MCF 10A (cell line): ENCODE data around the gene CYB5RL. TPM values are rescaled to one million over a fixed set of nuclear protein-coding genes. Genes with fewer than 3 reads are reported as not detected.

Experiments used
- BruUV-seq: library from RNA; stranded (reverse); fragments of 400-500 nt; replicated peaks from 2 replicates; lab custom pipeline; 2021; lab: Mats Ljungman, UMichigan
- CTCF ChIA-PET: fragments of 300-600 bp; sonication (Branson Sonifier 250); formaldehyde crosslinking; extraction: SDS; loops from one replicate; lab custom pipeline; 2021; ENCODE audit warnings: antibody characterized with exemption, inconsistent platforms; lab: Yijun Ruan, JAX
- POLR2A ChIA-PET: fragments of 300-600, 350-650 bp; sonication (Branson Sonifier 250); formaldehyde crosslinking; extraction: SDS; loops from one replicate; lab custom pipeline; 2020; ENCODE audit warnings: antibody characterized with exemption, inconsistent platforms; lab: Yijun Ruan, JAX
- DNase-seq: peaks from one replicate; pipeline ENCODE4 v3.0.0-alpha.2; 2018; ENCODE audit not compliant: unreplicated experiment
- H3K27ac Mint-ChIP-seq: one replicate; pipeline ENCODE4 v1.8.0; 2022; ENCODE audit warnings: mild to moderate bottlenecking, low read depth, mixed read lengths; ENCODE audit not compliant: unreplicated experiment
- H3K27me3 Mint-ChIP-seq: one replicate; pipeline ENCODE4 v1.8.0; 2022; ENCODE audit warnings: mixed read lengths; ENCODE audit not compliant: insufficient read depth, unreplicated experiment
- H3K36me3 Mint-ChIP-seq: one replicate; pipeline ENCODE4 v1.8.0; 2022; ENCODE audit warnings: mild to moderate bottlenecking, moderate library complexity, mixed read lengths; ENCODE audit not compliant: insufficient read depth, unreplicated experiment
- H3K4me1 Mint-ChIP-seq: one replicate; pipeline ENCODE4 v1.8.0; 2022; ENCODE audit warnings: mixed read lengths; ENCODE audit not compliant: insufficient read depth, unreplicated experiment
- H3K4me3 Mint-ChIP-seq: one replicate; pipeline ENCODE4 v1.8.0; 2022; ENCODE audit warnings: mild to moderate bottlenecking, moderate library complexity, mixed read lengths; ENCODE audit not compliant: unreplicated experiment
- H3K9me3 Mint-ChIP-seq: one replicate; pipeline ENCODE4 v1.8.0; 2022; ENCODE audit warnings: mixed read lengths; ENCODE audit not compliant: unreplicated experiment
- intact Hi-C: fragments of 100-400 bp; cut with micrococcal nuclease; formaldehyde crosslinking; loops from 2 replicates; pipeline ENCODE4 v1.14.1; 2022
- total RNA-seq: library from RNA; stranded (reverse); gene quantifications from 2 replicates; pipeline ENCODE4 v1.2.3, GENCODE V29; 2022
- TF ChIP-seq, protein P1 (sequence below): fragments of 200-600 bp; IDR thresholded peaks from one replicate; pipeline ENCODE4 v1.8.0; 2022; ENCODE audit warnings: antibody characterized with exemption, mild to moderate bottlenecking; ENCODE audit not compliant: unreplicated experiment

CYB5RL gene
- total RNA-seq, 1 experiment from 2014 or later: 4.6 TPM

DNA sequence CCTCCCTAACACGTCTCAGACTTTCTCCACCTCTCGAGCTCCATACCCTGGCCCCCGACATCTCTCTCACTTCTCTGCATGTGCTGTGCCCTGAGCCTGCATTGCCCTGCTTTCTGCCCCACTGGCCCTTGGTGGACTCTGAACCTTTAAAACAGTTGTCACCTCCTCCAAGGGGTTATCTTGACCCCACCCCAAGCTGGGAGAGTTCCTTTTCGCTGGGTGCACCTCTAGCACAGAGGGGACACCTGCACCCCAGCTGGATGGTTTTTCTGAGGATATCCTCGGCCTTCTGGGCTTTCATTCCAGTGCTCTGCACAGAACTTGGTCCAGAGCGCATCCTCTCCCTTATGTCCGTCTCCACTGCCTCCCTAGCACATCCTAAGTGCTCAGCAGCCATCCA is 42.8 kb downstream of the CYB5RL start:
- Mint-ChIP-seq H3K4me3 (no peak overlapping the region), H3K36me3 (no peaks in the 10 kb centered on the region), H3K9me3 (no peaks in the 10 kb centered on the region), H3K27me3 (no peaks in the 10 kb centered on the region), H3K4me1 (peaks cover 33% of the 10 kb centered on the region), H3K27ac (no peak overlapping the region)
- TF ChIP-seq, protein P1, sequence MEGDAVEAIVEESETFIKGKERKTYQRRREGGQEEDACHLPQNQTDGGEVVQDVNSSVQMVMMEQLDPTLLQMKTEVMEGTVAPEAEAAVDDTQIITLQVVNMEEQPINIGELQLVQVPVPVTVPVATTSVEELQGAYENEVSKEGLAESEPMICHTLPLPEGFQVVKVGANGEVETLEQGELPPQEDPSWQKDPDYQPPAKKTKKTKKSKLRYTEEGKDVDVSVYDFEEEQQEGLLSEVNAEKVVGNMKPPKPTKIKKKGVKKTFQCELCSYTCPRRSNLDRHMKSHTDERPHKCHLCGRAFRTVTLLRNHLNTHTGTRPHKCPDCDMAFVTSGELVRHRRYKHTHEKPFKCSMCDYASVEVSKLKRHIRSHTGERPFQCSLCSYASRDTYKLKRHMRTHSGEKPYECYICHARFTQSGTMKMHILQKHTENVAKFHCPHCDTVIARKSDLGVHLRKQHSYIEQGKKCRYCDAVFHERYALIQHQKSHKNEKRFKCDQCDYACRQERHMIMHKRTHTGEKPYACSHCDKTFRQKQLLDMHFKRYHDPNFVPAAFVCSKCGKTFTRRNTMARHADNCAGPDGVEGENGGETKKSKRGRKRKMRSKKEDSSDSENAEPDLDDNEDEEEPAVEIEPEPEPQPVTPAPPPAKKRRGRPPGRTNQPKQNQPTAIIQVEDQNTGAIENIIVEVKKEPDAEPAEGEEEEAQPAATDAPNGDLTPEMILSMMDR: no peak
- CTCF ChIA-PET: no interaction called here
- BruUV-seq: no TSS peak
- POLR2A ChIA-PET: no interaction called here
- intact Hi-C loops: no loop called here
- no peak for DNase-seq

DNA sequence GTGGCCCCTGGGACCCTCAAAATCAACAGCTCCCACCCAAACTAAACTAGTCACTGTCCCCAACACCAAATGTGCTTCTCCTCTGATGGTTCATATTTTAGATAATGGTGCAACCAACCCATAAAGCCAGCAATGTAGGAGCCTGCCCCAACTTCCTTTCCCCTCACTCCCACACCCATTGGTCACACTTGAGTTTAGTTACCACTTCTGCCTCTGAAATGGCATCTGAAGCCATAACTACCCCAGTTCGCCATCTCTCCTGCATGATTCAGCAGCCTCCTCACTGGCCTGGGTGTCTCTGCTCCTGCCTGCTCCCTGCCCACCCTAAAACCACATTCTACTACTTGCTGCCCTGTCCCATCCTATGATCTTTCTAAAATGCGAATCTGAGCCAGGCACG is 43.6 kb downstream of the CYB5RL start:
- no peak overlapping the region for H3K27ac Mint-ChIP-seq
- TF ChIP-seq, protein P1: no peak
- H3K27me3 Mint-ChIP-seq: no peaks in the 10 kb centered on the region
- ChIA-PET POLR2A (no interaction called here), CTCF (no interaction called here)
- H3K4me1 Mint-ChIP-seq: peaks cover 33% of the 10 kb centered on the region
- no TSS peak for BruUV-seq
- intact Hi-C loops: no loop called here
- no peak overlapping the region for H3K4me3 Mint-ChIP-seq
- no peaks in the 10 kb centered on the region for H3K36me3 Mint-ChIP-seq
- H3K9me3 Mint-ChIP-seq: no peaks in the 10 kb centered on the region
- DNase-seq: no peak

DNA sequence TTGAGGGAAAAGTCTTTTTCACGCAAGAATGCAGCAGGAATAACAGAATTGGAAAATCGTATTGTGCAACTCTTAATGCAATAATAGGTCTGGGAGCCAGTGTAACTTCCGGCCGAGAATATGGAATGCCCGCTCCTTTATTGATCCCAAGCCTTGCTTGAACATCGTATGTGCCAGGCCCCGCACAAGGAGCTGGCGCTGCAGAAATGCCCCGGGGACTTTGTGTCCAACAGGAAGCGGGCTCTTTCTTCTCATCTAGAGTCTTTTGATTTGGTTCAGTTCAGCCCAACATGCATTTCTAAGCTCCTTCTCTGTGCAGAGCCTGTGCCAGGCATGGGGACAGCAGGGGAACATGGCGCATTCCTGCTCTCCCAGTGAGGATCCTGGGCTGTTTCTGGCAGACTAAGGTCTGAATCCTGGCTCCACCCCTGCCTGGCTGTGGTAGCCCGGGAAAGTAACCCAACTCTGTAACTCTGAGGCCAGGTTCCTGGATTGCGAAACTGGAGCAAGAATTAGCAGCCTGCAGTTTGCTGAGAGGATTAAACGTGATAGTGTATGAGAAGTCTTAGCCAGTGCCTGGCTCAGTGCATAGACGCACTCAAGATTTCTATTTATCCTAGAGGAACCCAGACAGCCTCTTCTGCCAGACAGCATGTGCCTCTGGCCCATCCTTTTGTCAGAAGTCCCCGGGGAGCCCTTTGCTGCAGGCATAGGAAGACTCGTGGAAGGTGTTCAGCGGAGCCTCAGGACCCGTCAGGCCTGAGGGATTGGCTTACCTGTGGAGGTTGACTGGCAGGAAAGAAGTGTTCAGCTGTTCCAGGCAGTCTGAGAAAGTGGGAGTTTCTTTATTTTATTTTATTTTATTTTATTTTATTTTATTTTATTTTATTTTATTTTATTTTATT is 46.0 kb downstream of the CYB5RL start:
- no peaks in the 10 kb centered on the region for H3K36me3 Mint-ChIP-seq
- DNase-seq: peak; percentile 88
- no peaks in the 10 kb centered on the region for H3K9me3 Mint-ChIP-seq
- no peak overlapping the region for H3K4me3 Mint-ChIP-seq
- ChIA-PET POLR2A (interaction anchor here (0.6 to 2.0 kb wide), 3 partner anchors 21 to 733 kb away, joined by 3 to 9 read pairs (median 3); partner anchors contain the start of genes CYB5RL and MRPL37), CTCF (interaction anchor here (0.6 kb wide), 1 partner anchor 241 kb away, joined by 4 read pairs; no protein-coding TSS in a partner anchor)
- BruUV-seq: no TSS peak
- H3K27ac Mint-ChIP-seq: no peak overlapping the region
- peaks cover 30% of the 10 kb centered on the region for H3K4me1 Mint-ChIP-seq
- TF ChIP-seq, protein P1: no peak
- intact Hi-C loops: no loop called here
- no peaks in the 10 kb centered on the region for H3K27me3 Mint-ChIP-seq

DNA sequence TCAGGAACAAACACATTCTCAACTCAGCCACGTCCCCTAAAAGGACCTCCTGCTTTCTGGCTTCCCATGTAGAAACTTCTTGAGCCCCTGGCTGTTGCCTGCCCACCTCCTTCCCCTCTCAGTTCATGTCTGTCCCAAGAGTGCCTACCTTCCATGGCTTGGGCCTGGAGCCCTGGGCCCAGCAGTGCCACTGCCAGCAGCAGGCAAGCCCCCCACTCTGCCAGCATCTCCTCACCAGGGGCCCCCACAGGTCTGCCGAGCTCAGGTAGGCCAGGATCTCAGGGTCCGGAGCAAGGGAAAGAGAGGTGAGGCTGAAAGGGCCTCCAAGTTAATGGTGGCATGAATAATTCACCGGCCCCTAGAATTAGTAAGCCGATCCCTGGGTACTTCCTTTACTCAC is 47.1 kb downstream of the CYB5RL start, which contains the start of gene CDCP2:
CDCP2 (minus strand) TSS at position 305 of the 400 bp plus-strand sequence; CDS start at position 227, 78 bp downstream.
- no TSS peak for BruUV-seq
- intact Hi-C loops: no loop called here
- CTCF ChIA-PET: interaction anchor here (0.9 kb wide), 1 partner anchor 26 kb away, joined by 3 read pairs; no protein-coding TSS in a partner anchor

More for the DNA sequence above, 47.1 kb downstream of the CYB5RL start, which contains the start of gene CDCP2:
- Mint-ChIP-seq H3K4me3 (no peak within 1 kb of the TSS), H3K9me3 (no peaks in the 10 kb centered on the region), H3K27me3 (no peaks in the 10 kb centered on the region), H3K36me3 (no peaks in the 10 kb centered on the region), H3K4me1 (peaks cover 24% of the 10 kb centered on the region), H3K27ac (no peak within 1 kb of the TSS)
- POLR2A ChIA-PET: interaction anchor here (2.0 kb wide), 1 partner anchor 47 kb away, joined by 9 read pairs; the partner anchor contains the start of genes CYB5RL and MRPL37
- TF ChIP-seq, protein P1: no peak
- DNase-seq: no peak
